ENCODE measurements around the gene IDI1.

IDI1 gene

GRCh38 chr10:1061930-1062774 lies 13.2 kb upstream of the IDI1 start:
- no peak for TF ChIP-seq CTCF (conservative IDR thresholded peaks at IDR 0.05; ENCODE audit: low read depth, low read length)
- peaks cover 20% of the 10 kb centered on the region for H3K4me1 ChIP-seq (ENCODE audit: low read depth, poor library complexity, severe bottlenecking)
- H3K4me2 ChIP-seq = no peak overlapping the region
- no peaks in the 10 kb centered on the region for H3K36me3 ChIP-seq (ENCODE audit: insufficient read depth)
- peaks cover 40% of the 10 kb centered on the region for H3K79me2 ChIP-seq (ENCODE audit: insufficient read depth, low read depth)
- H3K4me3 ChIP-seq (IDR thresholded peaks at IDR 0.05; ENCODE audit: insufficient read depth, low read depth, low read length) = no peak overlapping the region
- no peaks in the 10 kb centered on the region for H3K27me3 ChIP-seq (ENCODE audit: insufficient read depth, low read depth)
- H3K9ac ChIP-seq = no peak overlapping the region
- H2AFZ ChIP-seq (ENCODE audit: low read depth) = no peak overlapping the region
- no peaks in the 10 kb centered on the region for H4K20me1 ChIP-seq (ENCODE audit: insufficient read depth)
- no peak overlapping the region for H3K27ac ChIP-seq

- H3K4me1 ChIP-seq (ENCODE audit: low read depth, poor library complexity, severe bottlenecking) = peaks cover 27% of the 10 kb centered on the region
- peaks cover 58% of the 10 kb centered on the region for H3K79me2 ChIP-seq (ENCODE audit: insufficient read depth, low read depth)
- no peak for TF ChIP-seq CTCF (conservative IDR thresholded peaks at IDR 0.05; ENCODE audit: low read depth, low read length)
- no peak overlapping the region for H3K27ac ChIP-seq
- H3K9ac ChIP-seq = no peak overlapping the region
- no peak overlapping the region for H3K4me2 ChIP-seq
- 0 out of 2 replicates have a peak, but pooled peaks cover 4% of the 10 kb centered on the region for H4K20me1 ChIP-seq (ENCODE audit: insufficient read depth)
- no peak overlapping the region for H2AFZ ChIP-seq (ENCODE audit: low read depth)
- no peaks in the 10 kb centered on the region for H3K27me3 ChIP-seq (ENCODE audit: insufficient read depth, low read depth)
- no peaks in the 10 kb centered on the region for H3K36me3 ChIP-seq (ENCODE audit: insufficient read depth)
- no peak overlapping the region for H3K4me3 ChIP-seq (IDR thresholded peaks at IDR 0.05; ENCODE audit: insufficient read depth, low read depth, low read length)
Observed at GRCh38 chr10:1059902-1060301, 11.0 kb upstream of the IDI1 start.

- no peak for TF ChIP-seq CTCF (conservative IDR thresholded peaks at IDR 0.05; ENCODE audit: low read depth, low read length)
- no peaks in the 10 kb centered on the region for H3K36me3 ChIP-seq (ENCODE audit: insufficient read depth)
- no peak overlapping the region for H2AFZ ChIP-seq (ENCODE audit: low read depth)
- H4K20me1 ChIP-seq (ENCODE audit: insufficient read depth) = 0 out of 2 replicates have a peak, but pooled peaks cover 4% of the 10 kb centered on the region
- no peak overlapping the region for H3K27ac ChIP-seq
- peaks cover 77% of the 10 kb centered on the region for H3K79me2 ChIP-seq (ENCODE audit: insufficient read depth, low read depth)
- H3K27me3 ChIP-seq (ENCODE audit: insufficient read depth, low read depth) = no peaks in the 10 kb centered on the region
- H3K4me3 ChIP-seq (IDR thresholded peaks at IDR 0.05; ENCODE audit: insufficient read depth, low read depth, low read length) = no peak overlapping the region
- peaks cover 36% of the 10 kb centered on the region for H3K4me1 ChIP-seq (ENCODE audit: low read depth, poor library complexity, severe bottlenecking)
- H3K4me2 ChIP-seq = peak overlapping the region; percentile 47
- H3K9ac ChIP-seq = no peak overlapping the region
Observed at GRCh38 chr10:1058017-1058416, 9.1 kb upstream of the IDI1 start.

GRCh38 chr10:1057106-1057657 lies 8.3 kb upstream of the IDI1 start:
- TF ChIP-seq CTCF (conservative IDR thresholded peaks at IDR 0.05; ENCODE audit: low read depth, low read length) = no peak
- H3K36me3 ChIP-seq (ENCODE audit: insufficient read depth) = no peaks in the 10 kb centered on the region
- H2AFZ ChIP-seq (ENCODE audit: low read depth) = peak overlapping the region; percentile 83
- H3K79me2 ChIP-seq (ENCODE audit: insufficient read depth, low read depth) = peaks cover 85% of the 10 kb centered on the region
- no peak overlapping the region for H3K27ac ChIP-seq
- peak overlapping the region; percentile 47 for H3K4me2 ChIP-seq
- H4K20me1 ChIP-seq (ENCODE audit: insufficient read depth) = 0 out of 2 replicates have a peak, but pooled peaks cover 4% of the 10 kb centered on the region
- H3K4me3 ChIP-seq (IDR thresholded peaks at IDR 0.05; ENCODE audit: insufficient read depth, low read depth, low read length) = no peak overlapping the region
- H3K4me1 ChIP-seq (ENCODE audit: low read depth, poor library complexity, severe bottlenecking) = peaks cover 36% of the 10 kb centered on the region
- H3K9ac ChIP-seq = peak overlapping the region; percentile 82
- H3K27me3 ChIP-seq (ENCODE audit: insufficient read depth, low read depth) = no peaks in the 10 kb centered on the region
